GM18861 (cell line): ENCODE data around the gene C5AR2.
"Not testable (repeated sequence)": the region's sequence is repeated elsewhere in the genome, so short reads cannot be mapped to it uniquely, and the experiment has no call there.

Source experiments
- ATAC-seq: cut with Tn5 transposase; IDR thresholded peaks from one replicate; pipeline ENCODE4 v1.9.1; 2021; ENCODE audit not compliant: unreplicated experiment

Gene C5AR2

DNA sequence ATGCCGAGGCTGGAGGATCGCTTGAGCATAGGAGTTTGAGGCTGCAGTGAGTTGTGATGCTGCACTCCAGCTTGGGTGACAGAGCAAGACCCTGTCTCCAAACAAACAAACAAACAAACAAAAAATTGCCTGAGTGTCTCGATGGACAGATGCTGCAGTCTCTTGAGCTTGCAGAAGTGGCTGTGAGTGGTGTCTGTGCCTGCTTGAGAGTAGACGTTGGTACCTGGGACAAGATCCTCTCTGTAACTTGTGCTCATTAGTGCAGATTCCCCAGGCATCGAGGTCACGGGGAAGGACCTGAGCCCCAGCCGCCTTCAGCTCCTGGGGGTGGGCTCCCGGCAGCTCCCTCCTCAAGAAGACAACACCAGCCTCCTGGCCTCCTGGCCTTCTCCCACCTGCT is 8.6 kb upstream of the C5AR2 start:
- no peak for ATAC-seq

DNA sequence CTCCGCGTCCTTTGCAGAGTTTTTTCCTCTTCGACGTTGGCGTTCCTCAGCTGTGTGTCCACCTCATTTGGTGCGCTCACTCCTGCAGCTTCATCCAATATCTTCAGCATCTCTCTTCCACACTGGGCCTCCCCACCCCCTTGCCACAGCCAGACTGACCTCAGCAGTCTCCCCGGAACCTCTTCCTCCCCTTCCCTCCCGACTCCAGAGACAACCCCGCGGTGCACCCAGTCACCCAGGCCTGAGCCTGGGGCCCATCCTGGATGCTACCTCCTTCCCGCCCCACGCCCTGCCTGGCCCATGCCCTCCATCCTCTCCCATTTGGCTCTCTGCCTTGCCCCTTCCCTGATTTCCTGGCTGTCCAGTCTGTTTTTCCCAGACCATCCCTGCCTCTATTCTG is 8.1 kb upstream of the C5AR2 start:
- no peak for ATAC-seq

DNA sequence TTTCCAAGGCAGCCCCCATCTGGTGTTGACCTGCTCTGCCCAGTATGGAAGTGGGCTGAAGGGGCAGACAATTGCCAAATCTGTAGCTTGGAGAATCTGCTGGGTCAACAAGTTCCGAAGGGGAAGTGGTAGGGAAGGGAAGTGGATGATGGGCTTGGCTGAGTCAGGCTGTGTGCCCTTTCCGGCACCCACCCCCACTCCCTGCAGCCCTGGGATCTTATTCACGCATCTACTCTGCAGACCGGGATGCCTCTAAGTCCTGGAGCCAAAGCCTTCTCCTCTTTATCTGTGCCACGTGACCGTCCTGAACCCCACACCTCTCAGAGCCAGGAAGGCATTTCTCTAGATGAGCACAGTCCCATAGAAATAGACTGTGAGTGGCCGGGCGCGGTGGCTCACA is 7.5 kb upstream of the C5AR2 start:
- no peak for ATAC-seq

DNA sequence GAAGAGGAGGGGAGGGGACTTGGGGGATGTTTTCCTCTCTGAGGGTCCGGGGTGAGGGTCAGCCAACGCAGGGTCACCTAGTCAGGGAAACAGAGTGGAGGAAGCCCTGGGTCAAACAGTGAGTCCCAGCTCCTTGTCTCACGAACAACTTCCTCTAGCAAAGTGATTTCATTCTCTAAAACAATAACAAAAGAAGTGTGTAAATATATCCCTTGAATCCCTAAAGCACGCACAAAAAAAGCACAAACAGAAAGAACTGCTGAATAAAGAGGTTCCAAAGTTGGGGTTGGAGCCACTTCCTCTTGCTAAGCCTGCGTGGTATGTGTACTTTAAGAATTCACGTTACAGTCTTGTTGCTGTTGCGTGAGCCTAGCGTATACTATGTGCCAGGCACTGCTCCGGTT is 1.5 kb upstream of the C5AR2 start:
- no peak for ATAC-seq

DNA sequence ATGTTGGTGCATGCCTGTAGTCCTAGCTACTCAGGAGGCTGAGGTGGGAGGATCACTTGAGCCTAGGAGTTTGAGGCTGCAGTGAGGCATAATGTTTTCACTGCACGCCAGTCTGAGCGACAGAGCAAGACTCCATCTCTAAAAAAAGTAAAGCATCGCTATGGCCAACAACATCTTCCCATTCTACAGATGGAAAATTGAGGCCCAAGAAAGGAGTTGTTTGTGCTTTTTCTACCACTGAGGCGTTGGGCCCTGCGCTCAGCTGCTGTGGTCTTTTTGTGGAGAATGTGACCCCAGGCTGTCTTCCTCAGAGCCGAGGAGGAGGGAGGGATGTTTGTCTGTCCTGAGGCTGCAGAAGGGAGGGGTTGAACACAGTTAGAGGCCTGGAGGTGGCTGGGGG is 485 bp upstream of the C5AR2 start:
- no peak for ATAC-seq

DNA sequence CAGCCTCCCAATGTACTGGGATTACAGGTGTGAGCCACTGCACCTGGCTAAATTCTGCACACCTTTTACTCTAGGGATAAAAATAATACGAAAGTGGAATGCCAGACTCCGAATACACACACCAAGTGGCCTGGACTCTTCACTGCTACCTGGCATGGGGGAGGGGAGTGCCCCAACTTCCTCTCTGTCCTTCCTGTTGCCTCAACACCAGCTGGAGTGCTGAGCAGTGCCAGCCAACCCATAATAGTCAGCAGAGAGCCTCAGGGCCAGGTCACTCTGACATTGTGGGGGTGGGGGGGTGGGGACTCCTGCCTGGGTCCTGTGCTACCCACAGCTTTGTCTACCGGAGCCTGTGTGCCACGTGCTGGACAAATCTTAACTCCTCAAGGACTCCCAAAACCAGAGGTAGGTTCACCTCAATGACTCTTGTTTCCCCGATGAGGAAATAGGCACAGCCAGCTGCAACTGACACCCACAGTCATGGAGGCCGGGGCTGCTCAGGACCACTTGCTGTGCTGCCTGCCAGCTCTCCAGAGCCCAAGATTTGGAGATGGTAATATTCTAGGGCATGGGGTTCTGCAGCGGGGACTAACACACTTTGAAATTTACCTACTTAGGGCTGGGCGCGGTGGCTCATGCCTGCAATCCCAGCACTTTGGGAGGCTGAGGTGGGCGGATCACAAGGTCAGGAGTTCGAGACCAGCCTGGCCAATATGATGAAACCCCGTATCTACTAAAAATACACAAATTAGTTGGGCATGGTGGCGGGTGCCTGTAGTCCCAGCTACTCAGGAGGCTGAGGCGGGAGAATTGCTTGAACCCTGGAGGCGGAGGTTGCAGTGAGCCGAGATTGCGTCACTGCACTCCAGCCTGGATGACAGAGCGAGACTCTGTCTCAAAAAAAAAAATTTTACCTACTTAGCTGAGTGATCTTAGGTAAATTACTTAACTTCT is 5.1 kb downstream of the C5AR2 start:
- not testable (repeated sequence) for ATAC-seq

GRCh38 chr19:47339196-47339880 is 7.4 kb downstream of the C5AR2 start:
- no peak for ATAC-seq

- no peak for ATAC-seq
These were observed 8.7 kb downstream of the C5AR2 start for GRCh38 chr19:47340477-47341208.

DNA sequence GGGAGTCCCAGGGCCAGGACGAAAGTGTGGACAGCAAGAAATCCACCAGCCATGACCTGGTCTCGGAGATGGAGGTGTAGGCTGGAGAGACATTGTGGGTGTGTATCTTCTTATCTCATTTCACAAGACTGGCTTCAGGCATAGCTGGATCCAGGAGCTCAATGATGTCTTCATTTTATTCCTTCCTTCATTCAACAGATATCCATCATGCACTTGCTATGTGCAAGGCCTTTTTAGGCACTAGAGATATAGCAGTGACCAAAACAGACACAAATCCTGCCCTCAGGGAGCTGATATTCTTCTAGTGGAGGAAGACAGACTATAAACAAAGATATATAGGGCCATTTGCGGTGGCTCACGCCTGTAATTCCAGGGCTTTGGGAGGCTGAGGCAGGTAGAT is 9.8 kb downstream of the C5AR2 start:
- no peak for ATAC-seq

DNA sequence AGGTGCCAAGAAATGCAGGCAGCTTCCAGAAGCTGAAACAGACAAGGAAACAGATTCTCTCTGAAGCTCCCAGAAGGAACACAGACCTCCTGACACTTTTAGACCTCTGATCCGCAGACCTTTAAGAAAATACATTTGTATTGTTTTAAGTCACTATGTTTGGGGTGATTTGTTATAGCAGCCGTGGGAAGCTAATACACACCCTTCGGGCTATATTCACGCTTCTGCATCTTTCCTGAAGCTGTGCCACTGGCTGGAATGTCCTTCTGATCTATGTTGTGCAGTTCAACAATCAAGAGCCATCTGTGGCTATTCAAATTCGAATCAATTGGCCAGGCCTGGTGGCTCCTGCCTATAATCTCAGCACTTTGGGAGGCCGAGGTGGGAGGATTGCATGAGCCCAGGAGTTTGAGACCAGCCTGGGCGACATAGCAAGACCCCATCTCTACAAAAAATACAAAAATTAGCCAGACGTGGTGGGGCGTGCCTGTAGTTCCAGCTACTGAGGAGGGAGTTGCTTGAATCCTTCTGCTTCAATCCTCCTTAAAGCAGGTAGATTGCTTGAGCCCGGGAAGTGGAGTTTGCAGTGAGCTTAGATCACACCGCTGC is 11.3 kb downstream of the C5AR2 start:
- ATAC-seq, result no peak

DNA sequence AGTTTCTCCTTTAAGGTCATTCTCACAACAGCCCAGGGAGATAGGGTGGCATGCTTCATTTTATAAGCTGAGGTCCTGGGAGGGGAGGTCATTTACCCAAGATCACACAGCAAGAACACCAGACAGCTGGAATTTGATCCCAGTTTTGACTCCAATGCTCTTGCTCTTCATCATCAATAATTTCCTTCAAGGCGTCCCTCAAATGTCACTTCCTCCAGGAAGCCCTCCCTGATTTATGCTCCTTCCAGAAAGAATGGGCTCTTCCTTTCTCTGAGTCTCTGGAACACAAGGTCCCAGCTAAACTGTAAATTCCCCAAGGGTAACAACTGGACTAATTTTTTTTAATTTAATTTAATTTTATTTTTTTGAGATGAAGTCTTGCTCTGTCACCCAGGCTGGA is 12.4 kb downstream of the C5AR2 start:
- ATAC-seq, result no peak

DNA sequence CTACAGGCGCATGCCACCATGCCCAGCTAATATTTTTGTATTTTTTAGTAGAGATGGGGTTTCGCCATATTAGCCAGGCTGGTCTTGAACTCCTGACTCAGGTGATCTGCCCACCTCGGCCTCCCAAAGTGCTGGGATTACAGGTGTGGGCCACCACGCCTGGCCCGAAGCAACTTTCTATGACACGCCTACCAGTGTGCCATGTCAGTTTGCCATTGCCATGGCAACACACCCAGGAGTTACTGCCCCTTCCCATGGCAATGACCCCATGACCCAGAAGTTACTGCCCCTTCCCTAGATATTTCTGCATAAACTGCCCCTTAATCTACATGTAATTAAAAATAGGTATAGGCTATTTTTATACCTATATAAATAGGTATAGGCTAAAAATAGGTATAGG is 14.0 kb downstream of the C5AR2 start:
- ATAC-seq, result not testable (repeated sequence)

GRCh38 chr19:47348819-47349795 is 17.1 kb downstream of the C5AR2 start, which contains the start of gene DHX34:
Gene DHX34, plus strand, starts transcription at chr19:47349315. Its CDS starts 3,716 bp downstream, at chr19:47353031.
- ATAC-seq, result peak; percentile 80

DNA sequence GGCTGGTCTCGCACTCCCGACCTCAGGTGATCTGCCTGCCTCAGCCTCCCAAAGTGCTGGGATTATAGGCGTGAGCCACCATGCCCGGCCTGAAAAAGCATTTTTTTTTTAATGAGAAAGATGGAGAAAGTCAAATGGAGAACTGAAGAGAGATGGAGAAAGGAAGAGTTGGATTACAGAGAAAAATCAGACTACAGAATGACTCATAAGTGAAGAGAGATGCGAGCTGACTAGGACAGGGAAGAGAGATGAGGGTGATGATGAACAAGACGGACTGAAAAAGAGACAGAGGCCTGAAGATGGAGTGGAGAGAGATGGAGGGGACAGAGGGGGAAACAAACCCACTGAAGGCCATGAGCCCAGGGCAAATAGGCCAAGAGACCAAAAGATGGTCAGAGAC is 18.7 kb downstream of the C5AR2 start:
- no peak for ATAC-seq

GRCh38 chr19:47351548-47351947 is 19.6 kb downstream of the C5AR2 start:
- ATAC-seq, result no peak

DNA sequence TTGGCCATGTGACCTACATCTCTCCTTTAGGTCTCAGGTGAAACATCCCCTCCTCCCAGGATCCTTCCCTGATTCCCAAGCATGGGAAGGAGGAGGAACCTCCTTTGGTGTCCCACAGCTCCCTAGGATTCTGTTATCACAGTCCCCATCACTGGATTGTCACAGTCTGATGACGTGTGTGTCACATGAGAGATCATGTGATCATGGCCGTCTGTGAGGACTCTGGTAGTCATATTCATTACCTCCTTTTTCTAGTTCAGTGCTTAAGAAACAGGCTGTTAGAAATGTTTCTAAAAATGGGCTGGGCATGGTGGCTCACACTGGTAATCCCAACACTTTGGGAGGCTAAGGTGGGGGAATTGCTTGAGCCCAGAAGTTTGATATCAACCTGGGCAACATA is 20.1 kb downstream of the C5AR2 start:
- no peak for ATAC-seq

GRCh38 chr19:47353307-47353712 is 21.3 kb downstream of the C5AR2 start:
- no peak for ATAC-seq

GRCh38 chr19:47356900-47357299 is 24.9 kb downstream of the C5AR2 start:
- no peak for ATAC-seq

GRCh38 chr19:47357788-47358680 is 26.1 kb downstream of the C5AR2 start:
- ATAC-seq, result no peak
